ENCODE results near the gene MICOS13. TPM values are rescaled to one million over a fixed set of nuclear protein-coding genes. Genes with fewer than 3 reads are reported as not detected.

MICOS13 gene
- total RNA-seq, 1 donor from 2014 or later: 18.8 TPM

- no peak for DNase-seq (ENCODE audit: low spot score)
Observed at GRCh38 chr19:5687360-5688198, 7.3 kb upstream of the MICOS13 start.

GRCh38 chr19:5686647-5687359 lies 6.5 kb upstream of the MICOS13 start:
- peak; percentile 92 for DNase-seq (ENCODE audit: low spot score)

DNA sequence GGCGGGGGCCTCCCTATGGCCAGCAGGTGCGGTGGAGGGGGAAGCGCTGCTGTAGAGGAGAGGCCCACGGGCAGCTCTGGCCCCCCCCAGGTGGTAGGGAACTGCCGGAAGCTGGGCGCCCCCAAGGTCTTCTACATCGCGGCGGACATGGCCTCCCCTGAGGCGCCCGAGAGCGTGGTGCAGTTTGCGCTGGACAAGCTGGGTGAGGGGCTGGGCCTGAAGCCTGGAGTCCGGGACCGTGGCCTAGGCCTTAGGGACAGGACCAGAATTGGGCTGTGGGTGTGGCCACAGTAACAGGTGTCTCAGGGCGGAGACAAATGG lies 6.0 kb upstream of the MICOS13 start:
- DNase-seq (ENCODE audit: low spot score): no peak

DNA sequence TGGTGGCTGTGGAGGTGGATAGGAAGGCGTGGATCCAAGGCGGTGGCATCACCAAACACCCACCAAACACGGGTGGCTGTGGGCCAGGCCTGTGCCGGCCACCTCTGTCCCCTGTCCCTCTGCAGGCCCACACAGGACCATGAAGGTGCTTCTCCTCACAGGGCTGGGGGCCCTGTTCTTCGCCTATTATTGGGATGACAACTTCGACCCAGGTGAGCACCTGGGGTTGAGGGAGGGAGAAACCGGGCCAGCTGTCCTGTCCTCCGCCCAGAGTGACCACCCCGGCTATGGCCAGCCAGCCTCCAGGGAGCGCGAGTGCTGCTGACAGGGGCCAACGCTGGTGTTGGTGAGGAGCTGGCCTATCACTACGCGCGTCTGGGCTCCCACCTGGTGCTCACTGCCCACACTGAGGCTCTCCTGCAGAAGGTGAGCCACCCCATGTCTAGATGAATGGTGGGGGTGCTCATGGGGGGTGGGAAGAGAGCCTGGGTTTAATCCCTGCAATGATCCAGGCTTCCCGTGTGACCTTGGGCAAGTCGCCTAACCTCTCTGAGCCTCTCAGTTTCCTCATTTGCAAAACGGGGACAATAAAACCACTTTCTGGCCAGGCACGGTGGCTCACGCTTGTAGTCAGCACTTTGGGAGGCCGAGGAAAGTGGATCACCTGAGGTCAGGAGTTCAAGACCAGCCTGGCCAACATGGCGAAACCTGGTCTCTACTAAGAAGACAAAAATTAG lies 4.5 kb upstream of the MICOS13 start:
- no peak for DNase-seq (ENCODE audit: low spot score)

DNA sequence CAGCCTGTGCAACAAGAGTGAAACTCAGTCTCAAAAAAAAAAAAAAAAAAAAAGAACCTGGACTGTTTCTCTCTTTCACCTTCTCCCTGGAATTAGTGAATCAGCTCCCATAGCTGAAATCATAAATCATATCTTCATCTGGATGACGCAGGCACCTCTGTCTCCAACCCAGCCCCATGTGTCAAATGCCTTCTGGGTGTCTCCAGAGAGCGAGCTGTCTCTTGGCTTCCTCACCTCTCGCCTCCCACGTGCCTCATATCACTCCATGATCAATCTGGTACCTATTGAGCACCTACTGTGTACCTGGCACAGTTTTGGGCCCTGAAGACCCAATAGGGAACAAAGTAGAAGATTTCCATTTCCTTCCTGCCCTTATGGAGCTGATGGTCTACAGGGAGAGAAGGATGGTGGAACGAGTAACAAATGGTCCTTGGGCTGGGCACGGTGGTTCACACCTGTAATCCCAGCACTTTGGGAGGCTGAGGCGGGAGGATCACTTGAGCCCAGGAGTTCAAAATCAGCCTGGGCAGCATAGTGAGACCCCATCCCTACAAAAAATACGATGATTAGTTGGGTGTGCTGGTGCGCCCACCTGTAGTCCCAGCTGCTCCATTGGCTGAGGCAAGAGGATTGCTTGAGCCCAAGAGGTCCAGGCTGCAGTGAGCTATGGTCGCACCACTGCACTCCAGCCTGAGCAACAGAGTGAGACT lies 3.0 kb upstream of the MICOS13 start:
- no peak for DNase-seq (ENCODE audit: low spot score)

- no peak for DNase-seq (ENCODE audit: low spot score)
Observed at GRCh38 chr19:5682107-5682482, 1.8 kb upstream of the MICOS13 start.

- DNase-seq (ENCODE audit: low spot score): no peak
Observed at GRCh38 chr19:5681391-5682106, 1.2 kb upstream of the MICOS13 start.

GRCh38 chr19:5680084-5680436 lies 256 bp downstream of the MICOS13 start:
- no peak for DNase-seq (ENCODE audit: low spot score)

- no peak for DNase-seq (ENCODE audit: low spot score)
Observed at GRCh38 chr19:5679289-5680083, 830 bp downstream of the MICOS13 start.

GRCh38 chr19:5678071-5678718 lies 2.1 kb downstream of the MICOS13 start:
- DNase-seq (ENCODE audit: low spot score): no peak

DNA sequence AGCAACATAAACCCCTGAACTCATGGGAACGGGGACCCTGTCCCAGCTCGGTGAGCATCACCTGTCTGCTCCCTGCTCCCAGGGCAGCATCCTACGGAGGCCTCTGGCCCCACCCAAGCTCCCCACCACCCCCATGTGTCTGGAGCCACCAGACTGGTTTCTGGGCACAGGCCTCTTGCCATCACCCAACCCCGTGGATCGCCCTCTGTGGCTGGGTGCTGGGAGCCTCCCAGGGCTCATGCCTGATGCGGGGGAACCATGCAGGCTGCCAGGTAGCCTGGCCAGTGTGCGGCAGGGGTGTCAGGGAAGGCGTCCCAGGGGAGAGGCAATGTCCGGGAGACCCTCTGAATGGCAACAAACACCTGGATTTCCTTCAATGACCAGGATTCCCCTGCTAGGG lies 2.7 kb downstream of the MICOS13 start:
- DNase-seq (ENCODE audit: low spot score): no peak

- no peak for DNase-seq (ENCODE audit: low spot score)
Observed at GRCh38 chr19:5677136-5677535, 3.2 kb downstream of the MICOS13 start.

DNA sequence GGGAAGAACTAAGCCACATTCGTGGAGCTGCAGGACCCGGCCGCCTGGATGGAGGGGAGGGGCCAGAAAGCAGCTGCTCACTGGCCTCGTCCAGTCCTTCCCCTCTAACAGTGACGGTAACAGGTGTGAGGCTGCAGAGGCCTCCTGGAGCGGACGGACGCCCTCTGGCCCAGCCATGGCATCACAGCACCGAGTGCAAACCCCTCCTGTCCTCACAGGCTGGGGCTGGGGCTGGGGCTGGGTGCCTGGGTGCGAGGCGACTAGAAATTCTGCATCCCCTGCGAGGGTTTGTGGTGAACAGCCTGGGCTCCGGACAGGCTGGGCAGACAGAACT lies 3.6 kb downstream of the MICOS13 start:
- DNase-seq (ENCODE audit: low spot score): no peak

DNA sequence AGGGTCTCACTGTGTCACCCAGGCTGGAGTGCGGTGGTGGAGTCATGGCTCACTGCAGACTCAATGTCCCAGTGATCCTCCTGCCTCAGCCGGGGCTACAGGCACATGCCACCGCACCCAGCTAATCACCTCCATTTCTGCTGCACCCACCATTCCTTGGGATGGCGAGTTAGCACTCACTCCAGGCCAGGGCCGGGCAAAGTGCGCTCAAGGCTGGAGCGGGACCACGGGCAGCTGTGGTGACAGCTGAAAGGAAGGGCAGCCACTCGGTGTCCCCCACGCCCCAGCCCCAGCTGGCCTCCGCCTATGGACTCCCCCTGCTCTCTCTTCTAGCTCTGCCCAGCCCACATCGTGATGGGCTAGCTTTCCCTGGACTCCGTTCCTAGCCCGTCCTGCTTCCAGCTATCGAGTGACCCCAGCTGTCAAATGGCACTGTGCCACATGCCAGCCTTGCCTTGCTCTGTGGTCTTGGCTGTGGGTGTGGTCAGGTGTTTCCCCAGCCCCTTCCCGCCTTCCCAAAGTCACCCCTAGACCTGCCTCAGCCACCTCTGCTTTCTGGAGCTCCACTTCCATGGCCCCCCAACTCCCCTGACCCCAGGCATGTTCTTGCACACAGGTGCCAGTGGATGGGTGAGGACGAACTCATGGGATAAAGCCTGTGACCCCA lies 4.1 kb downstream of the MICOS13 start:
- DNase-seq (ENCODE audit: low spot score): no peak

- DNase-seq (ENCODE audit: low spot score): no peak
Observed at GRCh38 chr19:5674714-5675113, 5.6 kb downstream of the MICOS13 start.

DNA sequence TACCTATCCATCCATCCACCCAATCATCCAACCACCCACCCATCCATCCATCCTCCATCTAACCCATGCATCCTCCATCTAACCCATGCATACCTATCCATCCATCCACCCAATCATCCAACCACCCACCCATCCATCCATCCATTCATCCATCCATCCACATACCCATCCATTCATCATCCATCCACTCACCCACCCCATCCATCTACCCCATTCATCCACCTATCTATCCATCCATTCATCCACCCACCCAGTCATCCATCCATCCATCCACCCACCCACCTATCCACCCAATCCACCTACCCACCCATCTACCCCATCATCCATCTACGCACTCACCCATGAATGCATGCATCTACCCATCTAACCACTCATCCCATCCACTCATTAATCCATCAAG lies 6.6 kb downstream of the MICOS13 start:
- DNase-seq (ENCODE audit: low spot score): no peak

- DNase-seq (ENCODE audit: low spot score): no peak
Observed at GRCh38 chr19:5672708-5673459, 7.4 kb downstream of the MICOS13 start.

DNA sequence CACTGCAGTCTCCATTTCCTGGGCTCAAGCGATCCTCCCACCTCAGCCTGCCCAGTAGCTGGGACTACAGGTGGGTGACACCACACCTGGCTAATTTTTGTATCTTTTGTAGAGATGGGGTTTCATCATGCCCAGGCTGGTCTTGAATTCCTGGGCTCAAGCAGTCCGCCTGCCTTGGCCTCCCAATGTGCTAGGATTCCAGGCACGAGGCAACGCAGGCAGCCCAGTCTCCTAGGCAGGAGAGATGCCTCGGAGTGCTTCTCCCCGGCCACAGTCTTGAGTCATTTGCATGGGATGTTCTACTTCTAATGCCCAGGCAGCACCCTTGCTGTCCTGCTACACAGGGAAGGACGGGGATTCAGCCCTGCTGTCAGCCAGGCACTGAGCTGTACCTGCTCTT lies 8.7 kb downstream of the MICOS13 start:
- DNase-seq (ENCODE audit: low spot score): no peak

- no peak for DNase-seq (ENCODE audit: low spot score)
Observed at GRCh38 chr19:5669212-5669611, 11.1 kb downstream of the MICOS13 start.
